Measurements from ENCODE around the gene DUSP8. TPM values are rescaled to one million over a fixed set of nuclear protein-coding genes. Genes with fewer than 3 reads are reported as not detected.

The DUSP8 gene
- total RNA-seq, 1 donor from 2014 or later, result 1.8 TPM

- no peak for DNase-seq
Observed at GRCh38 chr11:1553808-1554594, 18.1 kb downstream of the DUSP8 start.

GRCh38 chr11:1549338-1550330, 22.4 kb downstream of the DUSP8 start:
- DNase-seq, result no peak

- no peak for DNase-seq
Observed at GRCh38 chr11:1548221-1549070, 23.6 kb downstream of the DUSP8 start.

GRCh38 chr11:1547467-1548098, 24.5 kb downstream of the DUSP8 start:
- DNase-seq, result no peak

- peak; percentile 11 for DNase-seq
Observed at GRCh38 chr11:1546536-1547466, 25.3 kb downstream of the DUSP8 start.

- DNase-seq, result no peak
Observed at GRCh38 chr11:1546077-1546535, 26.0 kb downstream of the DUSP8 start.

GRCh38 chr11:1545432-1545831, 26.6 kb downstream of the DUSP8 start:
- no peak for DNase-seq

- DNase-seq, result no peak
Observed at GRCh38 chr11:1544536-1544935, 27.5 kb downstream of the DUSP8 start.

- no peak for DNase-seq
Observed at GRCh38 chr11:1543606-1544263, 28.3 kb downstream of the DUSP8 start.

GRCh38 chr11:1542267-1542666, 29.8 kb downstream of the DUSP8 start:
- DNase-seq, result no peak

GRCh38 chr11:1541474-1542204, 30.4 kb downstream of the DUSP8 start:
- DNase-seq, result no peak

- DNase-seq, result no peak
Observed at GRCh38 chr11:1540074-1540473, 32.0 kb downstream of the DUSP8 start.

- no peak for DNase-seq
Observed at GRCh38 chr11:1538153-1538552, 33.9 kb downstream of the DUSP8 start.

- DNase-seq, result no peak
Observed at GRCh38 chr11:1536065-1536843, 35.8 kb downstream of the DUSP8 start.

GRCh38 chr11:1534682-1535081, 37.4 kb downstream of the DUSP8 start:
- DNase-seq, result no peak

- DNase-seq, result no peak
Observed at GRCh38 chr11:1534171-1534570, 37.9 kb downstream of the DUSP8 start.

- DNase-seq, result no peak
Observed at GRCh38 chr11:1533342-1533725, 38.7 kb downstream of the DUSP8 start.

- no peak for DNase-seq
Observed at GRCh38 chr11:1532606-1533341, 39.3 kb downstream of the DUSP8 start.

Measured in skin of body (tissue), 2 donors.